ENCODE results near the gene PACRG. TPM values are rescaled to one million over a fixed set of nuclear protein-coding genes. Genes with fewer than 3 reads are reported as not detected.

The PACRG gene
- total and polyA plus RNA-seq, 2 of the 8 experiments (the other 6 are each of a cell fraction or from before 2014, with no cell fraction given), result 0.44 to 0.54 TPM

GRCh38 chr6:163336961-163337360, 609.2 kb downstream of the PACRG start (continued):
- no peak for TF ChIP-seq SIN3A (conservative IDR thresholded peaks at IDR 0.05 in 1 of 2, IDR thresholded peaks at IDR 0.05 in 1 of 2; ENCODE audit: low read depth in 1 of 2, low read length in 2 of 2)
- TF ChIP-seq BRCA1 (IDR thresholded peaks at IDR 0.05; ENCODE audit: low read depth, low read length), result no peak
- TF ChIP-seq CTBP2 (IDR thresholded peaks at IDR 0.05; ENCODE audit: borderline replicate concordance, insufficient read depth, insufficient read length, low read length), result no peak
- no peak for TF ChIP-seq ATF3 (IDR thresholded peaks at IDR 0.05; ENCODE audit: insufficient read depth, low read depth, low read length)
